Esophagus squamous epithelium (tissue), 5 donors: ENCODE measurements around the gene NDC80. TPM values are rescaled to one million over a fixed set of nuclear protein-coding genes. Genes with fewer than 3 reads are reported as not detected.

ENCODE experiments used
- DNase-seq: peaks from one replicate; lab custom pipeline; 2025; lab: John Stamatoyannopoulos, UW
- H3K27ac ChIP-seq, 4 donors: fragments of 200-600 bp; sonication (generic); one replicate each; pipeline ENCODE4 v1.5.1; 2016 to 2019; ENCODE audit warnings: mild to moderate bottlenecking in 1 of 4
- H3K27me3 ChIP-seq, 4 donors: fragments of 200-600 bp; sonication (generic); 1 replicate in 3 of 4; 2 replicates in 1 of 4; pipeline versions ENCODE4 v1.5.1 to v1.6.0; 2017 to 2021; ENCODE audit warnings: antibody characterized with exemption in 1 of 4
- H3K36me3 ChIP-seq, 3 donors: fragments of 200-600 bp; sonication (generic); one replicate each; pipeline ENCODE4 v1.5.1; 2016 to 2019
- H3K4me1 ChIP-seq, 3 donors: fragments of 200-600 bp; sonication (generic); one replicate each; pipeline ENCODE4 v1.5.1; 2017 to 2019
- H3K4me3 ChIP-seq, 4 donors: fragments of 200-600 bp; sonication (generic); 1 replicate in 3 of 4; 2 replicates in 1 of 4; pipeline ENCODE4 v1.5.1; 2016 to 2019; ENCODE audit warnings: mild to moderate bottlenecking in 2 of 4, moderate library complexity in 1 of 4
- H3K9me3 ChIP-seq, 3 donors: fragments of 200-600 bp; sonication (generic); one replicate each; pipeline ENCODE4 v1.5.1; 2016 to 2019
- CTCF ChIP-seq, 6 experiments: fragments of 450-650 bp in 4 of 6; fragments of 200-600 bp in 2 of 6; sonication (generic) in 2 of 6; IDR thresholded peaks; one replicate each; pipeline ENCODE4 v1.5.1; 2016 to 2019; ENCODE audit warnings: antibody characterized with exemption in 6 of 6, mild to moderate bottlenecking in 4 of 6, moderate library complexity in 4 of 6
- POLR2A ChIP-seq, 4 donors: fragments of 450-650 bp; IDR thresholded peaks; one replicate each; pipeline ENCODE4 v1.6.1; 2017; ENCODE audit warnings: antibody characterized with exemption in 4 of 4, mild to moderate bottlenecking in 4 of 4, moderate library complexity in 3 of 4
- WGBS, 2 donors: methylation state at CpG; one replicate each; pipeline ENCODE4 v1.1.5; 2018; 5-methylcytosine and 5-hydroxymethylcytosine counted together
- intact Hi-C: fragments of 100-400 bp; cut with DNase I; formaldehyde crosslinking; loops from one replicate; pipeline ENCODE4 v1.15.0; 2022
- total RNA-seq, 4 donors: library from RNA; depleted of rRNA; stranded (reverse); fragments of >200 nt; gene quantifications; one replicate each; pipeline ENCODE4 v1.1.0, GENCODE V29; 2016
- donor health status: DM: yes; HTN: yes; CAD: no.

NDC80 gene
- total RNA-seq, 4 donors from 2014 or later, result 2.9 to 13.8 (median 8.0) TPM

- Histone ChIP-seq H3K9me3 (no peaks in the 10 kb centered on the region), H3K27me3 (no peaks in the 10 kb centered on the region), H3K27ac (no peak overlapping the region), H3K4me1 (no peaks in the 10 kb centered on the region), H3K36me3 (peaks cover 0 to 18% (median 0%) of the 10 kb centered on the region in 3 donors), H3K4me3 (no peak overlapping the region)
- intact Hi-C loops, result no loop called here
- 58 to 62% methylated on average over 4 of the region's 4 CpGs for WGBS, 2 donors
- TF ChIP-seq POLR2A (IDR thresholded peaks at IDR 0.05), result no peak
- TF ChIP-seq CTCF (IDR thresholded peaks at IDR 0.05), result no peak
- DNase-seq, result no peak
These were observed 34.9 kb upstream of the NDC80 start for GRCh38 chr18:2536493-2536892.

GRCh38 chr18:2537296-2537695, 34.1 kb upstream of the NDC80 start:
- Histone ChIP-seq H3K9me3 (no peaks in the 10 kb centered on the region), H3K27me3 (no peaks in the 10 kb centered on the region), H3K4me3 (no peak overlapping the region), H3K4me1 (no peaks in the 10 kb centered on the region), H3K36me3 (peaks cover 0 to 18% (median 0%) of the 10 kb centered on the region in 3 donors), H3K27ac (no peak overlapping the region)
- WGBS, 2 donors, result 42 to 54% methylated on average over 3 of the region's 3 CpGs
- intact Hi-C loops, result no loop called here
- no peak for TF ChIP-seq CTCF (IDR thresholded peaks at IDR 0.05)
- TF ChIP-seq POLR2A (IDR thresholded peaks at IDR 0.05), result no peak
- no peak for DNase-seq

GRCh38 chr18:2538236-2538635, 33.1 kb upstream of the NDC80 start:
- Histone ChIP-seq H3K9me3 (no peaks in the 10 kb centered on the region), H3K36me3 (peaks cover 0 to 20% (median 0%) of the 10 kb centered on the region in 3 donors), H3K4me3 (no peak overlapping the region), H3K4me1 (no peaks in the 10 kb centered on the region), H3K27me3 (no peaks in the 10 kb centered on the region), H3K27ac (no peak overlapping the region)
- WGBS, 2 donors, result 82 to 88% methylated on average over 1 of the region's 1 CpG
- intact Hi-C loops, result no loop called here
- no peak for TF ChIP-seq CTCF (IDR thresholded peaks at IDR 0.05)
- TF ChIP-seq POLR2A (IDR thresholded peaks at IDR 0.05), result no peak
- no peak for DNase-seq

- no peaks in the 10 kb centered on the region for H3K27me3 ChIP-seq
- no peak overlapping the region for H3K4me3 ChIP-seq
- H3K36me3 ChIP-seq, result peaks cover 0 to 27% (median 0%) of the 10 kb centered on the region in 3 donors
- 43 to 52% methylated on average over 1 of the region's 1 CpG for WGBS, 2 donors
- H3K4me1 ChIP-seq, result no peaks in the 10 kb centered on the region
- DNase-seq, result no peak
- no peak overlapping the region for H3K27ac ChIP-seq
- no peaks in the 10 kb centered on the region for H3K9me3 ChIP-seq
- TF ChIP-seq CTCF (IDR thresholded peaks at IDR 0.05) (no peak), POLR2A (IDR thresholded peaks at IDR 0.05) (no peak)
- intact Hi-C loops, result no loop called here
These were observed 32.5 kb upstream of the NDC80 start for GRCh38 chr18:2538844-2539243.

- no peaks in the 10 kb centered on the region for H3K4me1 ChIP-seq
- peaks cover 0 to 22% (median 0%) of the 10 kb centered on the region in 3 donors for H3K36me3 ChIP-seq
- no peaks in the 10 kb centered on the region for H3K9me3 ChIP-seq
- intact Hi-C loops, result loop anchor here (10.0 kb wide), 1 partner anchor 436 kb away; no protein-coding TSS in a partner anchor
- H3K27ac ChIP-seq, result no peak overlapping the region
- no peak for DNase-seq
- H3K4me3 ChIP-seq, result no peak overlapping the region
- 84 to 85% methylated on average over 4 of the region's 4 CpGs for WGBS, 2 donors
- no peaks in the 10 kb centered on the region for H3K27me3 ChIP-seq
- TF ChIP-seq POLR2A (IDR thresholded peaks at IDR 0.05) (no peak), CTCF (IDR thresholded peaks at IDR 0.05) (no peak)
These were observed 30.8 kb upstream of the NDC80 start for GRCh38 chr18:2540575-2540974.
